ENCODE results near the gene RGR. TPM values are rescaled to one million over a fixed set of nuclear protein-coding genes. Genes with fewer than 3 reads are reported as not detected.

The RGR gene
- total RNA-seq, 2 experiments from 2014 or later: not detected

DNA sequence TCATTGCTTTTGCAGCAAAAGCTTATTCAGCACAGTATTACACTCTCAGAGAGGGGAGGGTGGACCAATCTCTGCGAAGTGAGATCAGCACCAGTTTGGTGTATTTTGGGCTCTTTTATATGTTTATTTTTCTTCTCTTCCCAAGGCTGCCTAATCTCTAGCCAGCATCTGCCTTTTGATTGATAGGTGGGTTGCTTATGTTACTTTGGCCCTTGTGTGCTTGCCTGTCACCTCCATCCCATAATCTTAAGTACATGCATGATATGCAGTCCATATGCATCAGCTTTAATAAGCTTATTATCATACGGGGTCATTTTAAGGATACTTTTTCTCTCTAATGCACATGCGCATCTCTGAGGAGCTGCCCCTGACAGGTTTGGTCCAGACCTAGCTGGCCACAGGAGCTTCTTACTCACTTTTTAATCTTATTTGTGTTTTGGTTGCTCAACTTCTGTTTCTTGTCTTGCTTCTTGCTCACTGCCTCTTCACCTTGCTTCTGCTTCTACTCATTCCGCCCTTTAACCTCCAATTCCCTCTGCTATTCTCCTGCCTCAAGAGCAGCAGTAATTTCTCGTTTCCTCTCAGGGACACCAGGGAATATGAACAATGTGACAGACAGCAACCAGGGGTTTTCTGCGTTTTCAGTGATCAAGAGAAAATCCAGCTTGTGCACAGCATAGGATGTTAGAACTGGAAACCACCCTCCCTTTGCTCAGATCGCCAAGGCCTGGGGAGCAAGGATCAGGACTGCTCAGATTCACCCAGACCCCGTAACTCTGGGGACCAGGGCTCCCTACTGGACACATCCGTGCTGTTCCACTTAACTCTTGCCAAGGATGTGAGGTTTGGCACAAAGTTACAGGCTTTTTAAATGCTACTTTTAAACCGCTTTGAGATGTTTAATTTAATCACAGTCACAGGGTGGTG is 10.0 kb downstream of the RGR start:
- Mint-ChIP-seq H3K27ac (no peak overlapping the region), H3K4me3 (no peak overlapping the region), H3K9me3 (no peaks in the 10 kb centered on the region), H3K4me1 (peaks cover 5% of the 10 kb centered on the region), H3K36me3 (no peaks in the 10 kb centered on the region), H3K27me3 (peaks cover 12% of the 10 kb centered on the region)
- no peak for ATAC-seq (ENCODE audit: low read depth)
- POLR2A ChIA-PET: no interaction called here
- no peak for DNase-seq

DNA sequence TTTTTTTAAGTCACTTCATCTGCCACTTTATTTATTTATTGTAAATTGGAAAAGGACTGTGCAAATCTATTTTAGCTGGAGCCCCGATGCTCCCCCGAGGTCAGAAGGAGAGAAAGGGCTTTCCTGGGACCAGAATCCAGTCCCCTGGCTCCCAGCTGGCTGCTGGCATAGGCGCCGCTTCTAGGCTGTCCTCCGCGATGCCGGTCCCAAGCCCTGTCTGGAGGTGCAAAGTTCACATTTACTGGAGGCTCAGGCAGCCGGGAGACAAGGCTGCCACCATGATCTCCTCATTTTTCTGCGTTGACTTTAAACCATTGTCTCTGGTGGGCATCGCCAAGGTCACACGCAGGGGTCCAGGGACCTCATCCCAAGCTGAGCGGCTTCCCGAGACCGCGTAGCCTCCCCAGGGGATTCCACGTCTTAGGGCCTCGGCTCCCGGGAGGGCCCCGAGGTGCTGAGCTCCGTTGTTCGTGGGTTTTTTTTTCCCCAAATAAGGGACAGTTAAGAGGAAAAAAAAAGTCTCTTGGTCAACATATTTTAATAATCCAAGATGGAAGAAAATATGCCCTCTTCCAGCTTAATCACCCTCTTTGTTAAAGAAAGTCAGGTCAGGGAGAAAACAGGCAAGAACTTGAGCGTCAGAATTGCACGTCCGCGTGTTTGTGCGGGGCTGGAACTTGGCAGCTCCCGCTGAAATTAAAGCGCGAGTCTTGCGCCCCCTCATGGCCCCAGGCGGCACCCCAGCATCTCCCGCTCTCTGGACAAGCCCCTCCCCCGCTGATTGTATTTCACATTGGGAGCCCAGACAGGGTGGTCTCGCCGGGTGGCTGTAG is 11.9 kb downstream of the RGR start:
- POLR2A ChIA-PET: no interaction called here
- peaks cover 5% of the 10 kb centered on the region for H3K4me1 Mint-ChIP-seq
- no peak overlapping the region for H3K27ac Mint-ChIP-seq
- H3K36me3 Mint-ChIP-seq: no peaks in the 10 kb centered on the region
- DNase-seq (peak; percentile 59), ATAC-seq (ENCODE audit: low read depth) (peak; percentile 58)
- no peaks in the 10 kb centered on the region for H3K9me3 Mint-ChIP-seq
- no peak overlapping the region for H3K4me3 Mint-ChIP-seq
- peaks cover 12% of the 10 kb centered on the region for H3K27me3 Mint-ChIP-seq

DNA sequence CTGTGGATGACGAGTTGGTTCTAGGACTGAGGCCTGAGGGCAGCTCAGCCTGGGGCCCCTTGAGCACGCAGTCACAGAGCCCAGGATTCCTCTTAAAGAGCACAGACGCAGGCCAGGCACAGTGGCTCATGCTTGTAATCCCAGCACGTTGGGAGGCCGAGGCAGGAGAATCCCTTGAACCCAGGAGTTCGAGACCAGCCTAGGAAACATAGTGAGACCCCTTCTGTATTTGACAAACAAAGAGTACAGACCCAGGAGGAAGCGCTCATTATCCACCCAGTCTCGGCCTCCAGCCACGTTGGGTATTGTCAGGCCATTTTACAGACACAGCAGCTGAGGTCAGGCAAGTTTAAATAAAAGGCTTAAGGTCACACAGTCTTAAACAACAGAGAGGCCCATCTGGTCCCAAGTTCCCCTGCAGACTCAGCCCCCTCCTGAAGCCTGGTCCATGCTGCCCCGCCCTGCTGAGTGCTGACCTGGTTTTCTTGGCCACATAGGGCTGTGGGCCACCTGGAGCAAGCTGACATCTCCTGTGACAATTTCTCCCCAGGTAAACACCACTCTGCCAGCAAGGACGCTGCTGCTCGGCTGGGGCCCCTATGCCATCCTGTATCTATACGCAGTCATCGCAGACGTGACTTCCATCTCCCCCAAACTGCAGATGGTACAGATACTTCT is 12.6 kb downstream of the RGR start:
- H3K4me1 Mint-ChIP-seq: peaks cover 5% of the 10 kb centered on the region
- POLR2A ChIA-PET: no interaction called here
- H3K9me3 Mint-ChIP-seq: no peaks in the 10 kb centered on the region
- no peak overlapping the region for H3K4me3 Mint-ChIP-seq
- H3K36me3 Mint-ChIP-seq: no peaks in the 10 kb centered on the region
- H3K27me3 Mint-ChIP-seq: peaks cover 16% of the 10 kb centered on the region
- ATAC-seq (ENCODE audit: low read depth): no peak
- no peak overlapping the region for H3K27ac Mint-ChIP-seq
- no peak for DNase-seq

DNA sequence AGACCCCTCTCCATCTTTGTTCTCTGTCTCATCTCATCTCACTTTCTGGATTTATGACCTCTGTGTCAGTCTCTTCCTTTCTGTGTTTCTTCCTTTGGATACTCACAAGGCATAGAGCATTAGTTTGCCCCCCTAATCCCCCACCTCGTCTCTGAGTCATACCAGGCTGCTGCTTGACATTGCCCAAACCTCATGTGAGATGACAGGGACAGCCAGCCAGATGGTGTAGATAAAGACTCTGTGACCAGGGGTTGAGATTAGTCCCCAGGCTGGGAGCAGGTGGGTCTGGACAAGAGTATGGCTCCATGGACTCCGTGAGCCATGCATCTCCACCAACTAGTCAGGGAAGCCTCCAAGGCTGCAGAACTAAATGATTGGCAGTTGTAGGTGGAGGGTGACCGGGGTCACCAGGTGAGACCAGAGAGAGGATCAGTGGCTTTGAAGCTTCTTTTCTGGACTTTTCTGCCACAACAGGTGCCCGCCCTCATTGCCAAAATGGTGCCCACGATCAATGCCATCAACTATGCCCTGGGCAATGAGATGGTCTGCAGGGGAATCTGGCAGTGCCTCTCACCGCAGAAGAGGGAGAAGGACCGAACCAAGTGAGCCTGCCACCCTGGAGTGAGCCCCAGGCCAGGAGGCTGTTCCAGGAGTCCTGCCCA is 13.3 kb downstream of the RGR start:
- Mint-ChIP-seq H3K36me3 (no peaks in the 10 kb centered on the region), H3K4me1 (peaks cover 5% of the 10 kb centered on the region), H3K27me3 (peaks cover 19% of the 10 kb centered on the region), H3K4me3 (no peak overlapping the region), H3K9me3 (no peaks in the 10 kb centered on the region), H3K27ac (no peak overlapping the region)
- DNase-seq (no peak), ATAC-seq (ENCODE audit: low read depth) (no peak)
- POLR2A ChIA-PET: no interaction called here

DNA sequence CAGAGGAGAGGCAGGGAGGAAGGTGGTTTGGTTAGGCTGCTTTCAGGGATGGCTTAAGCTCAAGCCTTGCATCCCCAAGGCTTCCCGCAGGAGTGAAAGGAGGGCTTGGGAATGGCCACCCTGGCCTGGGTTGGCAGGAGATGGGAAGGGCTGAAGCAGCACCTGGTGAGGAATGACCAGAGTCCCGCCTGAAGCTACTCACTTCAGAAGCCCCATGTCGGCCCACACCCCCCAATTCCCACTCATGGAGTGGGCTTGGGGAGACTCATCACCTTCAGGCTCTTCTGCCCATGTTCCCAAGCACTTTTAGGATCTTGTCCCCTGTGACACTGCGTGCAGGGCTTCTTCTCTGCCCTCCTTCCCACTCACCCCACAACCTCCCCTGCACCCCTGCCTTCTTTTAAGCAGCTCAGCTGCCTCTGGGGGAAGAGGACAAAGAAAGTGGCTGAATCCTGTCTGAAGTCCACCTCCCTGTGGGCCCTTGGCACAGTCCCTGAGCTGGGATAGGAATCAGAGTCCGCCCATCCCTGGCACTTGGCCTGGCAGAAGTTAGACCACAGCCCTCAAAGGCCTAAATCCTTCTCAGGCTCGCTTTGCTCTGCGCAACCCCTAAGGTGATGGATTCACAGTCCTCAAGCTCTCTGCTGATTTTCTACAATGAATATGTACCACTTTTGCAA is 16.5 kb downstream of the RGR start:
- POLR2A ChIA-PET: no interaction called here
- Mint-ChIP-seq H3K27ac (no peak overlapping the region), H3K4me1 (peaks cover 13% of the 10 kb centered on the region), H3K4me3 (no peak overlapping the region), H3K9me3 (no peaks in the 10 kb centered on the region), H3K36me3 (no peaks in the 10 kb centered on the region), H3K27me3 (peaks cover 18% of the 10 kb centered on the region)
- no peak for ATAC-seq (ENCODE audit: low read depth)
- no peak for DNase-seq

DNA sequence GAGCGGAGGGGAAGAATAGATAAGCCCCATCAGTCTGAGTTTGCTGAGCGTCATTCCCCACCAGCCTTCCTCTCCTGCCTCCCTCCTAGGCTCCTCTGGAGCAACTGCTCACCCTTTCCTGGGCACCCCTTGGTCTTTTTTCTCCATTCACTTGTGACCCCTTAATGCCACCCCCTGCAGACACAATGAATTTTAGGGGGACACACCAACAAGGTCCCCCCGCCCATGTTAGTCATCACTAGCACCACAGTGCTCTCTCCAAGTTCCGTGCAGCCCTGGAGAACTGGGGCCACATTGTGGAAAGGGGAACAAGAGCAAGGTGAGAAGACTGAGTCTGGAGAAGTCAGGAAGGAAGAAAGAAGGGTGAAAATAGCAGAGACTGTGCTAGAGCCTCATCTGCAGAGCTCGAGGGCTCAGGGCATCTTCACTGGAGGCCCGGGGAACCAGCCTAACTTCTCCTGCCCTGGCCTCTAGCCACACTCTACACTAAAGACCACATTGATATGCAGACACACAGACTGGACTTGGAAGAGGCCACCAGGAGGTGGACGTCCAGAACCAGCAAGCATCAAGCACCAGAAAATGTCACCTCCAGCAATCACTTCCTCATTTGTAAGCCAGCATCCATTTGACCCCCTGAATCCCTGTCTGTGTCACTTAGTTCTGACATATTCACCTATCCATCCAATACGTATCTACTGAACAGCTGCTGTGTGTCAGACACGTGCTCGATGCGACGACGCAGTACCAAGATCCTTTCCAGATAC is 17.5 kb downstream of the RGR start:
- H3K36me3 Mint-ChIP-seq: no peaks in the 10 kb centered on the region
- H3K9me3 Mint-ChIP-seq: no peaks in the 10 kb centered on the region
- ATAC-seq (ENCODE audit: low read depth) (no peak), DNase-seq (no peak)
- no peak overlapping the region for H3K4me3 Mint-ChIP-seq
- H3K27ac Mint-ChIP-seq: no peak overlapping the region
- peaks cover 10% of the 10 kb centered on the region for H3K4me1 Mint-ChIP-seq
- H3K27me3 Mint-ChIP-seq: peaks cover 18% of the 10 kb centered on the region
- POLR2A ChIA-PET: no interaction called here

DNA sequence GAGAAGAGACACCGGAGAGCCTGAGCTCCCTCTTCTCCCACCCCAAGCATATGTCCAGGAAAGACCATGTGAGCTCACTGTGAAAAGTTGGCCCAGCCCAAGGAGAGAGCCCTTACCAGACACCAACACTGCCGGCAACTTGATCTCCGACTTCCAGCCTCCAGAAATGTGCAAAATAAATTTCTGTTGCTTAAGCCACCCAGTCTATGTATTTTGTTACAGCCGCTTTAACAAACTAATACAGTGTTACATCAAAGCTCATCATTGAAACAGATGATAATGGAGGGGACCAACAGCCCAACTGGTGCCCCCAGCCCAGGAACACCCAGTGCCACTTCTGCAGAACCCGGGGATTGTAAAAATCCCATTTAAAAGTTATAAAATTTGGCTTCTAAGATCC is 18.9 kb downstream of the RGR start:
- POLR2A ChIA-PET: no interaction called here
- Mint-ChIP-seq H3K4me3 (no peak overlapping the region), H3K27me3 (peaks cover 19% of the 10 kb centered on the region), H3K27ac (no peak overlapping the region), H3K9me3 (no peaks in the 10 kb centered on the region), H3K36me3 (no peaks in the 10 kb centered on the region), H3K4me1 (peaks cover 17% of the 10 kb centered on the region)
- ATAC-seq (ENCODE audit: low read depth): no peak
- no peak for DNase-seq

DNA sequence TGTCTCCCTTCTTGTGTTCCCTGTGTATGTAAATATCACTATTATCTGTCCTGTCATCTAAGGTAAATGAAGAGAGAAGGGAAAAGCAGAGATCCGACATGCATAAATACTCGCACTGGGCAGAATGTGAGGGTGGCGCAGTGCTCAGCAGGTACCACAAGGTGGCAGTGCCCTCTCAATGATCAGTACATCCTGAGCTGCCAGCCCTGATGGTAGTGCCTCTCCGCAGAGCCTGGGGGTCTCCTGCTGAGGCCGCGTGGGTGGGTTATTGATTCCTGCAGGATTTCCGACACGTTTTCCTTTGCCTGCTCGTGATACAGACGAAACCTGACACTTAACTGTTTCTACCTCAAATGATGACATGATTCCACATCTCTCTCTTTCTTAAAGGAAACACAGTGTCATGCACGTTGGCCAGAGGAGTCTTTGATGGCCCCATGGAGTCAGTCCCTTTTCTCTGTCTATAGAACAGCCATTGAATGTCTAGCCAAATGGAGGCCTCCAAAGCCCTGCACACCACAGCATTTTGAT is 19.8 kb downstream of the RGR start:
- H3K4me1 Mint-ChIP-seq: peaks cover 17% of the 10 kb centered on the region
- peaks cover 16% of the 10 kb centered on the region for H3K27me3 Mint-ChIP-seq
- H3K9me3 Mint-ChIP-seq: no peaks in the 10 kb centered on the region
- POLR2A ChIA-PET: no interaction called here
- no peak overlapping the region for H3K4me3 Mint-ChIP-seq
- no peaks in the 10 kb centered on the region for H3K36me3 Mint-ChIP-seq
- no peak overlapping the region for H3K27ac Mint-ChIP-seq
- peak; percentile 89 for ATAC-seq (ENCODE audit: low read depth)
- peak; percentile 73 for DNase-seq

DNA sequence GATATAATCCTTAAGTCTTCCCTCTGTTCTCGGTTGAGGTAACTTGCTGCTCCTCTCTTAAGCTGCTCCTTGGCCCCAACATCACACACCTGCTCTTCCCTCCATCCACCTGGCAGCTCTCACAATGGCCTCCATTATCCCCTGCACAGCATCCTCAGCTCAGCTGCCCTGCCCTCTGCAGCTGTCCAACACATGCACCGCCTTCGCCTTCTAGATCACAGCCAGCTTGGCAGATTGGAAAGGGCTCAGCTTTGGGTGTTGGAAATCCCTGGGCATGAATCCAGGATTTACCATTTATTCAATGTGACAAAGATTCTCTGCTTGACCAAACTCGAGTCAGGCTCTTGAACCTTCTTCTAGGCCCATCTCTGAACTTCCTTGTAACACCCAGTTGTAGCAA is 20.6 kb downstream of the RGR start:
- POLR2A ChIA-PET: no interaction called here
- no peak overlapping the region for H3K4me3 Mint-ChIP-seq
- no peaks in the 10 kb centered on the region for H3K9me3 Mint-ChIP-seq
- H3K27ac Mint-ChIP-seq: no peak overlapping the region
- ATAC-seq (ENCODE audit: low read depth) (no peak), DNase-seq (no peak)
- H3K36me3 Mint-ChIP-seq: no peaks in the 10 kb centered on the region
- peaks cover 16% of the 10 kb centered on the region for H3K27me3 Mint-ChIP-seq
- peaks cover 17% of the 10 kb centered on the region for H3K4me1 Mint-ChIP-seq

DNA sequence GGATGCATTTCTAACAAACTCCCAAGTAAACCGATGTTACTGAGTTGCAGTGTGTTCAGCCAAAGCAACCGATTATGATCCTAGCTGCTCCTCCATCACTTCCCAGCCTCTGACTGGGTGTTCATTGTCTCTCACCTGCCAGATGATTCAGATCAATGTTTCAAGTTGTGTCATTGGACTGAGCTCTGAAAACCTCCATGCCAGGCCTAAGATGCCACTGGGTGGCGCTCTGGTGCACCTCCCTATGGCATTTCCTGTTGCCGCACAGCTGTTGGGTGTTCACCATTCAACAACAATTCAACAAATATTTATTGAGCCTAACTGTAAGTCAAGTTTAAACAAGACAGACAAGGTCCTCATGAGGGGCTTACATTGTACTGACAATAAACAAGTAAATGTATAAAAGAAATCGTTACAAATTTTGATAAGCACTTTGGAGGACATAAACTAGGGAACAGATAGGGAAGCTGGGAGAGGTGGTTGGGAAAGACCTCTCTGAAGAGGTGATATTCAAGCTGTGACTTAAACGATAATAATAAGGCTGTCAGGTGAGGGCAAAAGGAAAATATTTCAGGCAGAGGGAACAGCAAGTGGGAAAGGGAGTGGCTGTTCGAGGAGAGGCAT is 22.8 kb downstream of the RGR start:
- H3K27ac Mint-ChIP-seq: no peak overlapping the region
- POLR2A ChIA-PET: interaction anchor here (0.8 kb wide), 1 partner anchor 62 kb away, joined by 4 read pairs; no protein-coding TSS in a partner anchor
- ATAC-seq (ENCODE audit: low read depth) (peak; percentile 74), DNase-seq (peak; percentile 77)
- no peaks in the 10 kb centered on the region for H3K36me3 Mint-ChIP-seq
- H3K9me3 Mint-ChIP-seq: no peaks in the 10 kb centered on the region
- H3K4me3 Mint-ChIP-seq: no peak overlapping the region
- H3K4me1 Mint-ChIP-seq: peaks cover 21% of the 10 kb centered on the region
- peaks cover 19% of the 10 kb centered on the region for H3K27me3 Mint-ChIP-seq

DNA sequence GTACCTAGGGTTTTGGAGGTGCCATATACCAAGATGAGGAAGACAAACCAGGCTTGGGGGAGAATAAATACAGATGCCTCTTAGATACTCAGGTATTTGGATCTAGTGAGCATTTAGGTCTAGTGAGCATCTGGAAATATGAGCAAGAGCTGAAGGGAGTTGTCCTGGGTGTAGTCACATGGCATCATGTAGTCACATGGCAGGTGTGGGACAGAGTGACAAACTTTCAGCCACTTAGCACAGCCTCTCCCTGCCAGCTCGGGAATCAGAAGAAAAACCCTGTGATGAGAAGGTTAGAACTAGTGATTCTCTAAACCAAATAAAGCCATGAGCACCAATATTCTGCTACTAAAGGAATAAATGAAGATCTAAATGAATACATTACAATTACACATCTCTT is 24.3 kb downstream of the RGR start:
- no peak for DNase-seq
- no peak for ATAC-seq (ENCODE audit: low read depth)
- peaks cover 21% of the 10 kb centered on the region for H3K4me1 Mint-ChIP-seq
- H3K27ac Mint-ChIP-seq: no peak overlapping the region
- H3K4me3 Mint-ChIP-seq: no peak overlapping the region
- H3K9me3 Mint-ChIP-seq: no peaks in the 10 kb centered on the region
- H3K27me3 Mint-ChIP-seq: peaks cover 13% of the 10 kb centered on the region
- H3K36me3 Mint-ChIP-seq: no peaks in the 10 kb centered on the region
- POLR2A ChIA-PET: interaction anchor here (0.7 kb wide), 1 partner anchor 268 kb away, joined by 3 read pairs; no protein-coding TSS in a partner anchor

All from activated naive CD8-positive, alpha-beta T cell treated with anti-CD3 and anti-CD28 coated beads, Interleukin-2, amount 10 ng/mL, durations not matched to agents 7 days and 5 days (primary cell).